NK-92 (cell line): Measurements from ENCODE around the gene TBL1XR1.
"Not testable (repeated sequence)": the region's sequence is repeated elsewhere in the genome, so short reads cannot be mapped to it uniquely, and the experiment has no call there.

Source experiments
- DNase-seq: peaks from one replicate; lab custom pipeline; 2025; ENCODE audit not compliant: unreplicated experiment; lab: John Stamatoyannopoulos, UW

Gene TBL1XR1

GRCh38 chr3:177144922-177145321 is 52.4 kb downstream of the TBL1XR1 start:
- no peak for DNase-seq

GRCh38 chr3:177141899-177142646 is 55.2 kb downstream of the TBL1XR1 start:
- DNase-seq, result no peak

GRCh38 chr3:177141471-177141870 is 55.8 kb downstream of the TBL1XR1 start:
- no peak for DNase-seq

DNA sequence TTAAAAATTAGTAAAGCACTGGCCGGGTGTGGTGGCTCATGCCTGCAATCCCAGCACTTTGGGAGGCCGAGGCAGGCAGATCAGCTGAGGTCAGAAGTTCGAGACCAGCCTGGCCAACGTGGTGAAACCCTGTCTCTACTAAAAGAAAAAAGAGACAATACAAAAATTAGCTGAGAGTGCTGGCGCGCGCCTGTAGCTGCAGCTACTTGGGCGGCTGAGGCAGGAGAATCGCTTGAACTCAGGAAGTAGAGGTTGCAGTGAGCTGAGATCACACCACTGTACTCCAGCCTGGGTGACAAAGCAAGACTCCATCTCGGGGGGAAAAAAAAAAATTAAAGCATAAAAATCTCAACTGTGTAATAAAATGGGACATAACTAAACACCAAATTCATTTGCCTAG is 58.1 kb downstream of the TBL1XR1 start:
- not testable (repeated sequence) for DNase-seq

DNA sequence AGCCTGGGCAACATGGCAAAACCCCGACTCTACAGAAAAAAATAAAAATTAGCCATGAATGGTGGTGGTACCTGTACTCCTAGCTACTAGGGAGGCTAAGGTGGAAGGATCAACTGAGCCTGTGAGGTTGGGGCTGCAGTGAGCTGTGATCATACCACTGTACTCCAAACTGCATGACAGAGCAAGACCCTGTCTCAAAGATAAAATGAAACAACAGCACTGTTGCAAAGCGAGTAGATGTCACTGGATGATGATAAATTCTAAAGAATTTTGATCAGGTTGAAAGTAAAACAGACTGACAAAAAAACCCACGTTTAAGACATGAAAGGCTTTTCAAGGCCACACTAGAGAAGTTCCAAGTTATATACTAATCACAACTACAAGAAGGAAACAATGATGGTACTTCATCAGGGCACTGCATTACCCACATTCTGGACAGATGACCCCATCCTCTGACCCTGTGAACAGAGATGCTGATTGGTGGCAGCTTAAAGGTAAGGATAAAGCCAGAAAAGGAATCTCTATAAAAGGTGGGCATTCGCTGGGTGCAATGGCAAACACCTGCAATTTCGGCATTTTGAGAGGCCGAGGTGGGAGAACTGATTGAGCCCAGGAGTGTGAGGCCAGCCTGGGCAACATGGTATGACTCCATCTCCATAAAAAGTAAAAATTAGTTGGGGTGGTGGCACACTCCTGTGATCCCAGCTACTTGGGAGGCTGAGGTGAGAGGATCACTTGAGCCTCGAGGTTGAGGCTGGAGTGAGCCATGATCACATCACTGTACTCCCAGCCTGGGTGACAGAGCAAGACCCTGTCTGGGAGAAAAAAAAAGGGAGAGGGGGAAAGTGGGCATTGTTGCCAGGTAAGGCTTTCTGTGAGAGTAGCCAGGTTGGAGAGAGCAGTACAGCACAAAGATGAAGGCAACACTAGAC is 59.2 kb downstream of the TBL1XR1 start:
- DNase-seq, result no peak

- no peak for DNase-seq
These were observed 60.5 kb downstream of the TBL1XR1 start for GRCh38 chr3:177136741-177137140.

DNA sequence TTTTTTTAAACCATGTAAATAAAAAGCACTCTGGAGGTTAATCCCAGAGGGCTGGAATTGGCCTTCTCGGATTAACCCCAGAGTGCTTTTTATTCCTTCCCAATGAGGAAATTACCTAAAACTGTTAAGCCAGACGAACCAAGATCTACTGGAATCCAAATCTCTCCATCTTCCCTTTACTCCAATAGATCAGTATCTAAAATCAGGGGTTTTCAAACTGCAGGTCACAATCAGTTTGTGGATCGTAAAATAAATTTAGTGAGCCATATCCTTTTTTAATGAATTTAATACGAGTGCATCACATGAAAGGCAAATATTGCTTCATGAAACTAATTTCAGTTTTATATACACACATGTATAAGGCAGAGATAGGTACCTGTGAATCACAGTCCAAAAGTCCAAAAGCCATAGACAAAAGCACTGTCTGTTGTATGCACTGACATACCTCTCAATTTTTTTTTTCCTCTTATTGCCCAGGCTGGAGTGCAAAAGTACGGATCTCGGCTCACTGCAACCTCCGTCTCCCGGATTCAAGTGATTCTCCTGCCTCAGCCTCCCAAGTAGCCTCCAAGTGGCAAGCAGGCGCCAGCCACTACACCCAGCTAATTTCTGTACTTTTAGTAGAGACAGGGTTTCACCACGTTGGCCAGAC is 61.3 kb downstream of the TBL1XR1 start:
- no peak for DNase-seq

GRCh38 chr3:177134816-177135210 is 62.5 kb downstream of the TBL1XR1 start:
- DNase-seq, result no peak

DNA sequence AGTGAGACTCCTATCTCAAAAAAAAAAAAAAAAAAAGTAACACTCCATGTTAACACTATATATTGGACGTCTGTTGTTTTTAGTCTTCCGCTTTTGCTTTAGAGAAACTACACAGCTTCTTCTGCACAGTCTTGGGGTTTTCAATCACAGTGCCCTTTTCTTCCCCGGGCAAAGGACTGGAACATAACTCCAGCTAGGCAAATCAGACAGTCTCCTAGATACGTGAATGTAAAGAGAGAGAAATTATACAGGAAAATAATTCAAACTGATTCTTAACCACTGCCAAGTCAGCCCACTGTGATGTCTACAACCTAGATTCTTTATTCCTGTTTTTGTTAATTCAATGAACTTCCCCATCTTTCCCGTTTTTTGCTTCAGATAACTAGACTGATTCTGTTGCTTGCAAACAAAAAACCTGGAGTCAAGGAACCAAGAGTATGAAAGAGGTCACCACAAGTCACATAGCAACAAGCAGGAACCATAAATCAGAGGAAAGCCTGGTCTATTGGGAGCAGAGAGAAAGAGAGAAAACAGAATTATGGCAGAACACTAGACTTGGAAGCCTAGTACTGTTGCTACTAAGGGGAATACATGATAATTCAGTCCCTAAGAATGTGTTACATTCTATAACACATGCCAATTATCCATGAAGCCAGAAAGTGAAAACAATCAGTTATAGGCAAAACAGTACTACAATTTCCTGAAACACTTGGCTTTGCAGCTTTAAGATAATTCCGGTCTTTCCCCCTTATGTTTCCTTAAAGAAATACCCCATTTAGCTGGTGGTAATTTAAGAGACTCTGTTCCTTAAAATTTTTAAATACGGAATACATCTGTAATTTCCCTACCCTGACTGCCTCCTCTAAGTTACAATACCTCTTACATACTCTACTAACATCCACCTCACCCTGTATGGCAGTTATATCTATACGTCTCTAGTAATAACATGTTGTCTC is 63.1 kb downstream of the TBL1XR1 start:
- no peak for DNase-seq

DNA sequence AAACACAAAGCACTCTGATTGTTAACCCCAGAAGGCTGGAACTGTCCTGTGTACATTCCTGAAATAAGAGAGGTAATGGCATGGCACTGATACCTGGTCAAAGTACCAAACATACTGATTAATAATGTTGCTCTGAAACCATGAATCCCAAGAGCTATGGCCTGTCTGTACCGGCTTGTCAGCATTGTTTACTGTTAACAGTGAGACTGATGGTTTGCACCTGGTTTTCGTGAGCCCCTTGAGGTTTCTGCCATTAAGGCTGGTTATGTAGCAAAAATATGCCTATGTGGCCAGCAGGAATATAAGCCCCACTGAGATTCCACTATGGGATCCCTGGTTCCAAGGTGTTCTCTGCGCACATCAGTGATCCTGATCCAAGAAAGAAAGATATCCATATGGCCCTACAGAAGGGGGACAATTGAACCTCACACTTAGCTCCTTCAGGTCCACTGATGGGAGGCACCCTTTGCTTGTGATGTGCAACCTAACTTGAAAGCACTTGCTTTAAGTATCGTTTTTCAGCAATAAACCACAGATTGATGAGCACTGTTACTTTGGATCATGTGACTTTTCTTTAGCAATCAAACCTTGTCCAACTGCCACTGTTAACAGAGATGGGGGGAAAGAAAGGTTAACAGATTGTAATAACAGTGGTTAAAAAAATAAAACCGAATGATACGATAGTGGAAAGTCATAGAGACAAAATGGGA is 65.2 kb downstream of the TBL1XR1 start:
- no peak for DNase-seq

- DNase-seq, result no peak
These were observed 70.3 kb downstream of the TBL1XR1 start for GRCh38 chr3:177127008-177127407.

DNA sequence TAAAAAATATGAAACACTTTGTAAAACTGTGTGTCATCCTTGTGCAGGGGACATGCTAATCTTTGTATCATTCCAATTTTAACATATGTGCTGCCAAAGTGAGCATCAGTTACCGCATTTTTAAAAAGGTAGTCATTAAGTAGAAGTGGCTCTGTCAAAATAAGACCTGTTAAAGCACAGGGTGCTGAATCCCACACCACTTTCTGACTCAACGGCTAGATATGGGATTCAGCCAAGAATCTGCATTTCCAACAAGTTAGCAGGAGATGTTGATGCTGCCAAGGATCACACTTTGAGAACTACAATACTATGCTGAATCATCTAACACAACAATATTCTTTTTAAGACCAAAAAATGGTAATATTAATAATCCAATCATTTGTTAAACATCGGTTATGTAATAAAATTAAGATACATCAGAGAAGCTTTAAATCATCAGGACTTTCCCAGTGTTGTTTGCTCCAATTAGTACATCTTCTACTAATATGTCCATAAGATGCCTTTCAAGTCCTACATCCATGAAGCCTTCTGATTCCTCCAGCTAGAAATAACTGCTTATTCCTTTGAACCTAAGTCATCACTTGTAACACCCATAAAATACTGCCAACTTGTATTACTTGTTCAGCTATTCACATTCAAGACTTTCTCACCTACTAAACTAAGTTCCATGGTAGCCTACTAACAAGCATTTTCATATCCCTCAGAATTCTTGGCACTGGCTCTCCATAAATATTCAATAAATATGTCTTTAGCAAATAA is 71.1 kb downstream of the TBL1XR1 start:
- no peak for DNase-seq

DNA sequence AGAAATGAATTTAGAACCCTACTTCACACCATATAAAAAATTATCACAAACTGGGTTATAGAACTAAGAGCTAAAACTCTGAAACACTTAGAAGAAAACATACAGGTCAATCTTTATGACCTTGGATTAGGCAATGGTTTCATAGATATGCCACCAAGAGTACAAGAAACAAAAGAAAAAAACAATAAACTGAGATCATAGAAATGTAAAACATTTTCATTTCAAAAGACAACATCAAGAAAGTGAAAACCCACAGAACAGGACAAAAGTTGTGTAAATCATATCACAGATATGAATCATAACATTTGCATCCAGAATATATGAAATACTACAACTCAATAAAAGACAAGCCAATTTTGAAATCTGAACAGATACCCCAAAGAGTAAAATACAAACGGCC is 72.4 kb downstream of the TBL1XR1 start:
- no peak for DNase-seq

GRCh38 chr3:177123822-177124221 is 73.5 kb downstream of the TBL1XR1 start:
- no peak for DNase-seq

GRCh38 chr3:177122183-177122856 is 75.0 kb downstream of the TBL1XR1 start:
- DNase-seq, result no peak

GRCh38 chr3:177119829-177120228 is 77.5 kb downstream of the TBL1XR1 start:
- DNase-seq, result no peak

DNA sequence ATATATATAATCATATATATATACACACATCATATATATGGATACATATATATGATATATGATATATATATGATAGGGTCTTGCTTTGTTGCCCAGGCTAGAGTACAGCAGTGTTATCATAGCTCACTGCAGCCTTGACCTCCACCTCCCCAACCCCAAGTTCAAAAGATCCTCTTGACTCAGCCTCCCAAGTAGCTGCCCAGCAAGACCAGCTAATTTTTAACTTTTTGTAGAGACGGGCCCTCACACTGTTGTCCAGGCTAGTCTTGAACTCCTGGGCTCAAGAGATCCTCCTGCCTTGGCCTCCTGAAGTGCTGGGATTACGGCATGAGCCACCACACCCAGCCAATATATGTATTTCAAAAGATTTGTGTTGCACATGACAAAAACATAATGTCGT is 83.0 kb downstream of the TBL1XR1 start:
- no peak for DNase-seq

GRCh38 chr3:177111541-177111949 is 85.7 kb downstream of the TBL1XR1 start:
- DNase-seq, result no peak

DNA sequence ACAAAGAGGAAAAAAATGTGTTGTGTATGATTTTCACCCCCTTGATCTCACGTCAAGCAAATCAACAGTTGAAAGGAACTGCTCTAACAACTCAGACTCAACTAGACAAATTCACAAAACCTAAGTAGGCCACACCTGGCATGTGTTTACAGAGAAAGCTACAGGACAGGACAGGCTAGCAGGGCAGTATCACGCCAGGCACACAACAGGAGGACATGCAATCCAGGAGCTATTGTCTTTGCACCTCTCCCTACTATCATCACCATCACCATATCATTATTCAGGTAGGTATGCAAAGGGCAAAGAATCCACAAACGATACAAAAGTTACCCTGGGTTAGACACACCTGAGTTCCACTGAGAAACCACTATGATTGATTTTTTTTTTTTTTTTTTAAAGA is 86.4 kb downstream of the TBL1XR1 start:
- DNase-seq, result no peak
